ENCODE data around the gene F7. TPM values are rescaled to one million over a fixed set of nuclear protein-coding genes. Genes with fewer than 3 reads are reported as not detected.
"Not testable (repeated sequence)": the region's sequence is repeated elsewhere in the genome, so short reads cannot be mapped to it uniquely, and the experiment has no call there.

Gene F7
- total RNA-seq, 1 donor from 2014 or later: not detected

GRCh38 chr13:113157929-113158747 lies 52.5 kb downstream of the F7 start, which contains the start of gene PROZ:
TSS of gene PROZ (plus strand) at chr13:113158648. CDS start at chr13:113158661, 13 bp downstream.
- TF ChIP-seq CTCF (IDR thresholded peaks at IDR 0.05): no peak
- no peak for DNase-seq

GRCh38 chr13:113158946-113159345 lies 53.4 kb downstream of the F7 start:
- intact Hi-C loops (cut with DNase I): no loop called here
- DNase-seq: no peak

More at GRCh38 chr13:113157929-113158747, 52.5 kb downstream of the F7 start, which contains the start of gene PROZ:
- Histone ChIP-seq H3K36me3 (no peaks in the 10 kb centered on the region), H3K9me3 (no peaks in the 10 kb centered on the region), H3K27me3 (ENCODE audit: low read depth) (peaks cover 18% of the 10 kb centered on the region), H3K4me3 (no peak within 1 kb of the TSS), H3K27ac (no peak within 1 kb of the TSS), H3K4me1 (peaks cover 9% of the 10 kb centered on the region)
- no peak for ATAC-seq
- intact Hi-C loops (cut with DNase I): no loop called here

DNA sequence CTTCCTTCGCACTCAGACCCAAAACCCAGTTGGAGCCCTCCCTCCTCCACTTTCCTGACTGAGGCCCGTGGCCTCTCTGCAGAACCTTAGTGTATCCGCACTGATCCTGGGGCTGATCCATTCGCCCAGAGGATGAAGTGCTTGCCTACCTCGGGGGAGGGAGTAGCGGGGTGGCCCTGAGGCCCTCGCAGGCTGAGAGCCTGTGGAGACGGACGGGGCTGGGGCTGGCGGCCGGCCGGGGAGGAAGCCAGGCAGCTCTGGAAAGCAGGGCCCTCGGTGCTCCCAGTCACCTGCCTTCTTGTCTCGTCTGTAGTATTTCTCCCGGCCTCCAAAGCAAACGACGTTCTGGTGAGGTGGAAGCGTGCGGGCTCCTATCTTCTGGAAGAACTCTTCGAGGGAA lies 54.1 kb downstream of the F7 start:
- ATAC-seq (no peak), DNase-seq (no peak)
- H3K36me3 ChIP-seq: no peaks in the 10 kb centered on the region
- no peaks in the 10 kb centered on the region for H3K9me3 ChIP-seq
- no peaks in the 10 kb centered on the region for H3K4me1 ChIP-seq
- H3K27me3 ChIP-seq (ENCODE audit: low read depth): peaks cover 22% of the 10 kb centered on the region
- intact Hi-C loops (cut with DNase I): no loop called here
- no peak overlapping the region for H3K27ac ChIP-seq
- no peak for TF ChIP-seq CTCF (IDR thresholded peaks at IDR 0.05)
- no peak overlapping the region for H3K4me3 ChIP-seq

More at GRCh38 chr13:113158946-113159345, 53.4 kb downstream of the F7 start:
- H3K4me3 ChIP-seq: no peak overlapping the region
- H3K4me1 ChIP-seq: peaks cover 4% of the 10 kb centered on the region
- ATAC-seq: no peak
- no peaks in the 10 kb centered on the region for H3K9me3 ChIP-seq
- TF ChIP-seq CTCF (IDR thresholded peaks at IDR 0.05): no peak
- no peak overlapping the region for H3K27ac ChIP-seq
- no peaks in the 10 kb centered on the region for H3K36me3 ChIP-seq
- H3K27me3 ChIP-seq (ENCODE audit: low read depth): peaks cover 22% of the 10 kb centered on the region

DNA sequence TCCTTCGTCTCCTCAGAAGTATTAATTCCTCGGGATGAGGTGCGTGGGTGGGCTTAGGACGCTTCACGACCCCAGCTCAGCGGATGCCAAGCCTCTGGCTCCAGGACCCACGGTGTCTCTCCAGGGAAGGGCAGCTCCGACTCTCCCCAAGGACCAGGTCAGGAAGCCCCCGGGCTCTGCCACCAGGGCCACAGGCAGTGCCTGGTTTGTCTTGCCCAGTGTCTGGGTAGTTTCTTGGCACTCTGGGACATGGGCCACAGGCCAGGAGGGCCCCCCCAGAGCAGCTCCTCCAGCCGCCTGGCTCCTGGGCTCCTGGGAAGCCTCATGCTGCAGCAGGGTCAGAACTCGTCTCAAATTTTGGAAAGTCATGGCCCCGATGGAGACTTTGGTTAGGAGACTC lies 55.4 kb downstream of the F7 start:
- Histone ChIP-seq H3K9me3 (no peaks in the 10 kb centered on the region), H3K4me1 (no peaks in the 10 kb centered on the region), H3K36me3 (no peaks in the 10 kb centered on the region), H3K27me3 (ENCODE audit: low read depth) (peaks cover 22% of the 10 kb centered on the region), H3K4me3 (no peak overlapping the region), H3K27ac (no peak overlapping the region)
- intact Hi-C loops (cut with DNase I): no loop called here
- ATAC-seq: no peak
- DNase-seq: no peak
- no peak for TF ChIP-seq CTCF (IDR thresholded peaks at IDR 0.05)

- no peaks in the 10 kb centered on the region for H3K9me3 ChIP-seq
- no peak overlapping the region for H3K27ac ChIP-seq
- intact Hi-C loops (cut with DNase I): no loop called here
- DNase-seq (no peak), ATAC-seq (no peak)
- no peaks in the 10 kb centered on the region for H3K4me1 ChIP-seq
- no peak overlapping the region for H3K4me3 ChIP-seq
- H3K36me3 ChIP-seq: no peaks in the 10 kb centered on the region
- H3K27me3 ChIP-seq (ENCODE audit: low read depth): peaks cover 22% of the 10 kb centered on the region
- TF ChIP-seq CTCF (IDR thresholded peaks at IDR 0.05): no peak
These were observed 55.8 kb downstream of the F7 start for GRCh38 chr13:113161433-113161832.

GRCh38 chr13:113161975-113162374 lies 56.4 kb downstream of the F7 start:
- H3K4me1 ChIP-seq; ATAC-seq; H3K27ac ChIP-seq; DNase-seq; intact Hi-C loops (cut with DNase I); H3K36me3 ChIP-seq; H3K9me3 ChIP-seq; H3K4me3 ChIP-seq: not testable (repeated sequence)
- peaks cover 22% of the 10 kb centered on the region for H3K27me3 ChIP-seq (ENCODE audit: low read depth)

Data from lower lobe of right lung (tissue), 2 donors.